T follicular helper cell (primary cell): Measurements from ENCODE around the gene AMN.
"Not testable (repeated sequence)": the region's sequence is repeated elsewhere in the genome, so short reads cannot be mapped to it uniquely, and the experiment has no call there.

Source experiments
- DNase-seq: peaks from one replicate; pipeline ENCODE4 v3.0.0-alpha.2; 2020; ENCODE audit warnings: low read depth

Gene AMN

GRCh38 chr14:102911991-102912761 is 10.3 kb upstream of the AMN start:
- DNase-seq, result no peak

DNA sequence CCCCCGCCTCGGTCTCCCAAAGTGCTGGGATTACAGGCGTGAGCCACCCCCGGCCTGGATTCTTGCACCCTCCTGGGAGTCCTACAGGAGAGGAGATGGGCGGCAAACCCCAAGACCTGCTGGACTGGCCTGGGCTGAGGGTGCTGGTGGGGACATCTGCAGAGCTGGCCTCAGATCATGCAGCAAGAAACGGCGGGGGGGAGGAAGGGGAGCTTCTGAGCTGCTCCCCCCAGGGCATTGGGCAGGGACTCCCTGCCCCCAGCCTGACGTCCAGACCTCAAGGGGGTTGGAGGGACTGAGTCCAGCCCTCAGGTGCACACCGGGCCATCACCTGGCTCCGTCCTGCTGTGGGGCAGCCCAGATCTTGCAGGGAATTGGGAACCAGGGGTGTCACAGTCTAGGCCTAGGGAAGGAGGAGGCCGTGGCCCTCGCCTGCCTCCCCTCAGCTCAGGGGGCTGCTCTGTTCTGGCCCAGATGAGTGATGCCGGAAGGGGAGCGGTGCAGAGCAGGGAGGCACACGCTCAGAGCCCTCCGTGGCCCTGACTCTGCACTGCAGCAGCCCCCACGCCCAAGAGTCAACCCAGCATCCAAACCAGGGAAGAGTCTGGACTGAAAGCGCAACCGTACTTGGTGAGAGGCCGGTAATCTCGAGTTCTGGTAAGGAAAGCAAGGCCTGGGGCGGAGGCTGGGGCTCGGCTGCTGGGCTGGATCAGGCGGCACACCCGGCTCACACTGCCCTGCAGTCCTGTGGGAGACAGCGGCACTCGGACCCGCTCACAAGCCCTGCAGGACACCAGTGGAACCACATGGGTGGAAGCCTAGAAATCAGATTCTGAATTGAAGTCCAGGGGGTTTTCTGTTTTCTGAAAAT is 8.9 kb upstream of the AMN start:
- no peak for DNase-seq

- DNase-seq, result no peak
These were observed 7.8 kb upstream of the AMN start for GRCh38 chr14:102914474-102915291.

DNA sequence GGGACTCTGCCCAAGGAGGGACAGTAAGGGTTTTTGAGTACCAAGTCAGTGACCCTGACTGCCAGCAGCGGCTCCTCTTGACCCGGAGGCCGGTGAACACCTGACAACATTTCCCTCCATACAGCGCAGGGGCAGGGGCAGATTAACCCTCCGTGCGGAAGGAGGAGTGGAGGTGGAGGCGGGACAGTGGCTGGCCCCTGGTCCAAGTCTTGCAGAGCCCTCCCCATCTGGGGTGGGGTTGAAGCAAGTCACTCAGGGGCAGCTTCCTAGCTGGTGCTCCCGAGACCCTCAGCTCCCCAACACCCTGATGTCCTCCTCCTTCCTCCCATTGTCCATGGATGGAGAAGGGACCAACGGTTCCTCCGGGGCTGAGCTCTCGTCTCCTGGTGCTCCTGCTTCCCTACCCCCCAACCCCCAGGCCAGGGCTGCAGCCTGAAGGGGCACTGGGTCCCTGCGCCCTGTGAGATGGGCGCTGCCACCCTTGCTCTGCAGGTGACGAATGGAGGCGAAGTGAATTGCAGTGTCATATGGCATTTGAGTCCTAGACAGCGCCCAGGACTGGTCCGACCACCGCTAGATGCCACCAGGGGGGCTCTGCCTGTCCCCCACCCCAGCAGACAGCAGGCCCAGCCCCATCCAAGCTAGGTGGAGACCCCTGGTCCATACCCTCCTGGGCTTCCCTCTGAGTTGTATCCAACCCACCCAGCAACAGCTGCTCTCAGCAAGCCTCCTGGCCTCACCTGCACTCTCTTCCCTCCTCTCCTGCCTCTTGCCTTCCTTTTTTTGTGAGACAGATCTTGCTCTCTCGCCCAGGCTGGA is 7.0 kb upstream of the AMN start:
- no peak for DNase-seq

GRCh38 chr14:102916347-102917055 is 6.0 kb upstream of the AMN start:
- DNase-seq, result no peak

GRCh38 chr14:102917056-102917385 is 5.4 kb upstream of the AMN start:
- DNase-seq, result no peak

- DNase-seq, result peak; percentile 27
These were observed 4.8 kb upstream of the AMN start for GRCh38 chr14:102917469-102918211.

DNA sequence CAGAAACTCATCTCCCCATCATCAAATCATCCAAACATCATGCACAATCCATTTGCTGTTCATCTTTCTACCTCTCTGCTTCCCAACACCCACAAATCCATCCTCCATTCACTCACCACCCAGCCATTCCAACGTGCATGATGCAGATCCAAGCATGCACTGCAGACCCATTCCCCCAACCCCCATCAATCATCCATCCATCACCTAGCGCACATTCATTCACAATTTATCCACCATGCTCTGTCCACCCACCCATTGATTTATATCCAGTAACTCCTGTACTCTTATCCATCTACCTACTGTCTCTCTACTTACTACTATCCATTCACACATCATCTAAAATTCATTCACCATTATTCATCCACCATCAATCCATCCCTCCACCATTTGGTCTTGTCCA is 4.0 kb upstream of the AMN start:
- DNase-seq, result no peak

DNA sequence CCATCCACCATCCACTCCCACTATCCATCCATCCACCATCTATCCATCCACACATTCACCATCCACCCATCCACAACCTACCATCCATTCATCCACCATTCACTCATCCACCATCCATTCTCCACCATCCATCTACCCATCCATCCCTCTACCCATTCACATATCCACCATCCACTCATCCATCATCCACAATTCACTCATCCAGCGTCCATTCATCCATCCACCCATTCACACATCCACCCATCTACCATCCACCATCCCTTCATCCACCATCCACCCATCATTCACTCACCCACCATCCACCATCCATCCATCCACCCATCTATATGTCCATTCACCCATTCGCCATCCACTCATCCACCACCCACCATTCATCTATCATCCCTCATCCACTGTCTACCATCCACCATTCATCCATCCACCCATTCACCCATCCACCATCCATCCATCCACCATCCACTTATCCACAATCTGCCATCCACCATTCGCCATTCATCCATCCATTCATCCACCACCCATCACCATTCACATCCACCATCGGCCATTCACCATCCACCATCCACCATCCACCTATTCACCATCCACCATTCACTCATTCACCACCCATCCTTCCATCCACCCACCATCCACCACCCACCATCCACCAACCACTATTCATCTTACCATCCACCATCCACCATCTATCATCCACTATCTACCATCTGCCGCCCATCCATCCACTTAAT is 2.0 kb upstream of the AMN start:
- no peak for DNase-seq

GRCh38 chr14:102920998-102921304 is 1.5 kb upstream of the AMN start:
- no peak for DNase-seq

GRCh38 chr14:102923201-102923924 is 900 bp downstream of the AMN start:
- DNase-seq, result no peak

- DNase-seq, result no peak
These were observed 1.5 kb downstream of the AMN start for GRCh38 chr14:102923925-102924486.

DNA sequence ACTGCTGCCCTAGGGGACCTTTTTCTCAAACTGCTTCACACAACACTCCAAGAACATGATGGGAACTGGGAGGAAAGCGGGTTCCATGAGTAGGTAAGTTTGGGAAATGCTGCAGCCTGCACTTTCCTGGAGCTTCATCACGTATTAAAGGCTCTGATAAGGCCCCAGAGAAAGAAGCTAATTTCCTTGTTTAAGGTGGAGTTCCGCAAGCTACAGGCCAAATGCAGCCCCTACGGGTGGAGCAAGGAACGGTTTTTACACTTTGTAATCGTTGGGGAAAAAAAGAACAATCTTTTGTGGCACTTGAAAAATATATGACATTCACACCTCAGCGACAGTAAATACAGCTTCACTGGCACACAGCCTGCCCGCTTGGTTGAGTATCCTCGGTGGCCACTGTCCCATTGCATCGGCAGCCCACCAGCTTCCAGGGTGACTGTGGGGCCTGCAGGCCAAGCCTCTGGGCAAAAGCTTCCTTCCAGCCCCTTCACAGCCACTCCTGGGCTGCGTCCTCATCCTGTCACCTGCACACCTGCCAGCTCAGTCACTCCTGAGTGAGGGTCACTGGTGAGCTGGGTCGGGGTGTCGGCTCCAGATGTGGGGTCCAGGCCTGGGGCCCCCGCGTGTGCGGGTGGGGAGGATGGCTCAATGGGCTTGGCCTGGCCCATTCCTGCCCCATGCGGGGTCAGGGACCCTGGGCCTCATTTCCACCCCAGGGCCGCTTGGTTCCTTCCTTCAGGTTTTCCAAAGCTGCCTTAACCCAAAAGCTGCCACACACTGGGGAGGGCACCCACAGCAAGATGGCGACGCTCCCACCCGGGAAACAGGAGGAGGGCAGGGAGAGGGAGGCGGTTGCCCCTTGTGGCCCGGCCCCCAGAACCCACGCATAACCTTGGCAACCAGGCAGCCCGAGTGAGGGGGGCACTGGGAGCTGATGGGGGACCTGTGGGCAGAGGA is 2.4 kb downstream of the AMN start:
- DNase-seq, result no peak

- no peak for DNase-seq
These were observed 3.2 kb downstream of the AMN start for GRCh38 chr14:102925646-102926045.

- no peak for DNase-seq
These were observed 3.6 kb downstream of the AMN start for GRCh38 chr14:102926104-102926503.

- not testable (repeated sequence) for DNase-seq
These were observed 4.4 kb downstream of the AMN start for GRCh38 chr14:102926840-102927239.

DNA sequence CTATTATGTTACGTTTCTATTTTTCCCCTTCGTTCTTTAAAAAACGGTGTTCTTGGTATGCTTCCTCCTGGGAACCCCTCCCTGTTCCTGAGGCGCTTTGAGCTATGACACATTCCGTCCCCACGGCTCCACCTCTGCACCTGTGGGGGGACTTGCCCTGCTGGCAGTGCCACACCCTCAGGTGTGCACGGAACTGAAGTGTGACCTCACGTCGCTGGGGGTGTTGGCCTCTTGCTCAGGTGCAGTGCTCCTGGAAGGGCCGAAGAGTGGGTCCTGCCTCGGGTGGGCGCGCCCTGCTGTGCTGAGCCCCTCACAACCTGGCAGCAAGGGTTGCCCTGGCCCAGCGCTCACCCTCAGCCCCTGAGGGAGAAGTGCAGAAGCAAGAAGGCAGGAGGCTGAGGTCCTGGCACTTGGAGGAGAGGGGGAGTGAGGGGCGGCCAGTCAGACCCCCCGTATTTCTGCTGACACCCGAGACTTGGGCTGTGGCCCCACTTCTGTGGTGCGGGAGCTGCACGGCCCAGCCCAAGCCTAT is 4.9 kb downstream of the AMN start:
- no peak for DNase-seq
